OCI-LY3 (cell line): ENCODE measurements around the gene PAX5.
"Not testable (repeated sequence)": the region's sequence is repeated elsewhere in the genome, so short reads cannot be mapped to it uniquely, and the experiment has no call there.

Experiments
- H2AFZ ChIP-seq: fragments of 200-600, 300-600 bp; shearing (Covaris generic); 2 replicates; pipeline ENCODE4 v1.6.0; 2014; ENCODE audit warnings: antibody characterized with exemption, low read depth, low read length
- H3K27ac ChIP-seq: fragments of 200-600, 300-600 bp; sonication (generic); 2 replicates; pipeline ENCODE4 v1.5.1; 2014; ENCODE audit warnings: mild to moderate bottlenecking, low read length, moderate library complexity, mixed read lengths
- H3K27me3 ChIP-seq: fragments of 200-600, 300-600 bp; sonication (generic); 2 replicates; pipeline ENCODE4 v1.6.1; 2014; ENCODE audit warnings: low read depth, low read length, mixed read lengths
- H3K36me3 ChIP-seq: fragments of 200-600, 300-600 bp; sonication (generic); replicated peaks from 2 replicates; pipeline ENCODE3; 2014; ENCODE audit warnings: low read depth, low read length, mixed read lengths
- H3K4me1 ChIP-seq: fragments of 300-600, 200-600 bp; sonication (generic); 2 replicates; pipeline ENCODE4 v1.6.1; 2014; ENCODE audit warnings: low read length, mixed read lengths
- H3K4me2 ChIP-seq: fragments of 200-600, 300-600 bp; sonication (generic); 2 replicates; pipeline ENCODE4 v1.6.1; 2014; ENCODE audit warnings: low read length, mixed read lengths
- H3K4me3 ChIP-seq: fragments of 300-600, 200-600 bp; sonication (generic); 2 replicates; pipeline ENCODE4 v1.5.1; 2014; ENCODE audit warnings: antibody characterized with exemption, mild to moderate bottlenecking, low read length, moderate library complexity
- H3K79me2 ChIP-seq: fragments of 300-600, 200-600 bp; shearing (Covaris generic); 2 replicates; pipeline ENCODE4 v1.6.1; 2014; ENCODE audit warnings: mild to moderate bottlenecking, low read length, mixed read lengths
- H3K9ac ChIP-seq: fragments of 300-600, 200-600 bp; shearing (Covaris generic); 2 replicates; pipeline ENCODE4 v1.6.0; 2014; ENCODE audit warnings: mild to moderate bottlenecking, low read length, moderate library complexity
- H3K9me3 ChIP-seq: fragments of 200-600, 300-600 bp; shearing (Covaris generic); 2 replicates; pipeline ENCODE4 v1.6.1; 2014; ENCODE audit warnings: low read length, mixed read lengths; ENCODE audit not compliant: insufficient read depth
- H4K20me1 ChIP-seq: fragments of 200-600, 300-600 bp; sonication (generic); 2 replicates; pipeline ENCODE4 v1.6.1; 2016; ENCODE audit warnings: low read length, mixed read lengths; ENCODE audit not compliant: insufficient read depth
- EZH2phosphoT487 ChIP-seq: fragments of 200-600 bp; shearing (Covaris generic); IDR thresholded peaks from 2 replicates; pipeline ENCODE4 v1.6.1; 2018; ENCODE audit warnings: antibody characterized with exemption, mixed run types, low read depth
- TF ChIP-seq, protein P1 (sequence below): fragments of 200-600, 300-600 bp; sonication (generic); IDR thresholded peaks from 2 replicates; pipeline ENCODE4 v1.5.1; 2014; ENCODE audit warnings: antibody characterized with exemption, low read length, low read depth

PAX5 gene

DNA sequence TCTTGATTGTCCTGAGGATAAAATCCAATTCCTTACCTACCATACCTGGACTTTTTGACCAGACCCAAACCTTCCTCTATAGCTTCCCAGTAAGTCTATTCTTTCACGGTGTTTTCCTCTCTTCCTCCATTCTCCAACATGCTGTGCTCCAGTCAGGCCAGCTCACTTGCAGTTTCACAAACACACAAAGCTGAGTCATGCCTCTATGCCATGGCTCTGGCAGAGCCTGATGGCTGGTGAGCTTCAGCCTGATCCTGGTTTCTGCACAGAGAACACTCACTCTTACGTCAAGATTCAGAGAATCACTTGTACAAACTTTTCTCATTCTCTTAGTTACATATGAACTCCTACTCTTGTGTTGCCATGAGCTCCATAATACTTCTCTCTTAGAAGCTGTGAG is 27.7 kb upstream of the PAX5 start:
- Histone ChIP-seq H3K36me3 (no peaks in the 10 kb centered on the region), H3K9me3 (no peaks in the 10 kb centered on the region), H3K4me3 (no peak overlapping the region), H2AFZ (no peak overlapping the region), H3K4me2 (no peak overlapping the region), H3K27ac (no peak overlapping the region), H3K9ac (no peak overlapping the region), H3K79me2 (no peaks in the 10 kb centered on the region), H3K4me1 (peaks cover 29% of the 10 kb centered on the region), H3K27me3 (no peaks in the 10 kb centered on the region), H4K20me1 (no peaks in the 10 kb centered on the region)
- TF ChIP-seq, protein P1, sequence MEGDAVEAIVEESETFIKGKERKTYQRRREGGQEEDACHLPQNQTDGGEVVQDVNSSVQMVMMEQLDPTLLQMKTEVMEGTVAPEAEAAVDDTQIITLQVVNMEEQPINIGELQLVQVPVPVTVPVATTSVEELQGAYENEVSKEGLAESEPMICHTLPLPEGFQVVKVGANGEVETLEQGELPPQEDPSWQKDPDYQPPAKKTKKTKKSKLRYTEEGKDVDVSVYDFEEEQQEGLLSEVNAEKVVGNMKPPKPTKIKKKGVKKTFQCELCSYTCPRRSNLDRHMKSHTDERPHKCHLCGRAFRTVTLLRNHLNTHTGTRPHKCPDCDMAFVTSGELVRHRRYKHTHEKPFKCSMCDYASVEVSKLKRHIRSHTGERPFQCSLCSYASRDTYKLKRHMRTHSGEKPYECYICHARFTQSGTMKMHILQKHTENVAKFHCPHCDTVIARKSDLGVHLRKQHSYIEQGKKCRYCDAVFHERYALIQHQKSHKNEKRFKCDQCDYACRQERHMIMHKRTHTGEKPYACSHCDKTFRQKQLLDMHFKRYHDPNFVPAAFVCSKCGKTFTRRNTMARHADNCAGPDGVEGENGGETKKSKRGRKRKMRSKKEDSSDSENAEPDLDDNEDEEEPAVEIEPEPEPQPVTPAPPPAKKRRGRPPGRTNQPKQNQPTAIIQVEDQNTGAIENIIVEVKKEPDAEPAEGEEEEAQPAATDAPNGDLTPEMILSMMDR: no peak

DNA sequence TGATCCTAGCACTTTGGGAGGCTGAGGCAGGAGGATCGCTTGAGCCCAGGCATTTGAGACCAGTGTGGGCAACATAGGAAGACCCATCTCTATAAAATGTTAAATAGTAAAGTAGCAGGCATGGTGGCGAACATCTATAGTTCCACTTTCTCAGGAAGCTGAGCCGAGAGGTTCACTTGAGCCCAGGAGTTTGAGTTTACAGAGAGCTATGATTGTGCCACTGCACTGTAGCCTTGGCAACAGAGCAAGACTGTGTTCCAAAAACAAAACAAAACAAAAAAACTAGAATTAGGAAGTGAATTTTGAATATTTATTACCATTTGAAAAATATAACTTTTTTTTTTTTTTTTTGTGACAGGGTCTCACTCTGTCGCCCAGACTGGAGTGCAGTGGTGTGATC is 26.8 kb upstream of the PAX5 start:
- TF ChIP-seq, protein P1: no peak
- no peak for TF ChIP-seq EZH2phosphoT487
- Histone ChIP-seq H3K27ac (no peak overlapping the region), H2AFZ (no peak overlapping the region), H3K36me3 (no peaks in the 10 kb centered on the region), H3K4me3 (no peak overlapping the region), H3K79me2 (no peaks in the 10 kb centered on the region), H3K27me3 (no peaks in the 10 kb centered on the region), H4K20me1 (no peaks in the 10 kb centered on the region), H3K9me3 (no peaks in the 10 kb centered on the region), H3K4me2 (no peak overlapping the region), H3K4me1 (peaks cover 20% of the 10 kb centered on the region), H3K9ac (no peak overlapping the region)

DNA sequence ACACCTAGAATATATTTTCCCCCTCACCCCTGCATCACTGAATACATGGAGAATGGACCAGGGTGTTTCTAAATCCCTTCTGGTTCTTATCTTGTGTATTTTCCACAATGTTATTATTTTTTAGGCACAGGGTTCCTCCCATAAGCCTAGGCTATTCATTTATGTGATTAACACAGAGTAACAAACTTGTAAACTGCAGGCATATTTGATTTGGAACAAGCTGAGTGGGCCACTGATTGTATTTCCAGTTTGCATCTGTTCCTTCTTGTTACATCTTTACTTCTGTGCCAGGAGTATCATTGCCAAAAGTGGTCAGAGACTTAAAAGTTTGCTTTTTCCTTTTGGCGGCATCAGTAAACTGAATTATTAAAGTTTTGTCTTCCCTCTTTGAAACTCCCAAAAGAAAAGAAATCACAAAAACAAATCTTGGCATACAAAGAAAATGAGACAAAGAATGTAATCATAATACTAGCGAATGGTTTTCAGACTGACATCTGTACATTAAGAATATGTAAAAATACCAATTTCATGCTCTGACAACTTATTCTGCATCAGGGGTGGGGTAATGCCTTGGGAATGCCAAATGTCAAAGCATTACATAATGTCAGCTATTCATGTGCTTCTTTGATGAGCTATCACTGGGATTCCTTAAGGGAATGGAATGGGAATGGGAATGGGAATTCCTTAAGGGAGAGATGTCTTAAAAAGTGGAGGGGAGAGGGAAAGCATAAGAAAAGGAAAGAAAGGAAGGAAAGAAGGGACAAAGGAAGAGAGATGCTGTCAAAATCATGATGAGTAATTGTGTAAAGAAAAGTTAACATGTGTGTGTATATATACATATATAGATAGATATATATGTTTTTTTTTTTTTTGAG is 22.2 kb upstream of the PAX5 start:
- TF ChIP-seq, protein P1: no peak
- TF ChIP-seq EZH2phosphoT487: no peak

DNA sequence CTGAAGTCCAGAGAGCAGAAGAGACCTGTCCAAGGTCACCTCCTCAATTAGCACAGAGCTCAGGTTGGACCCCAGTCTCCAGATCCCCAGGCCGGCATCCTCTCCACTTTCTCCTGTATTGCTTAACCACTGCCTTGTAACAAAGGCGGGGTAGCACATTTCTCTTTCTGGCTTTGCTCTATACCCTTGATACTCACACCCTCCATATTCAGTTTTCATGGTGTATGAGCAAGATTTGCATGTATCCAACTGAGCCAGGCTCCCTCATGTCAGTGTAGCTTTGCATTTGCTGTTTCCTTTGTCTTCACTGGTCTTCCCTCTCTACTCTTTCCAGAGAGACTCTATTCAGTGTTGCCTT is 20.3 kb upstream of the PAX5 start:
- H2AFZ ChIP-seq, H3K27me3 ChIP-seq, H3K4me3 ChIP-seq, H3K4me1 ChIP-seq, H3K9ac ChIP-seq, H3K4me2 ChIP-seq, H3K36me3 ChIP-seq, H3K9me3 ChIP-seq, H3K79me2 ChIP-seq, H4K20me1 ChIP-seq, H3K27ac ChIP-seq: not testable (repeated sequence)

More for the DNA sequence above, 22.2 kb upstream of the PAX5 start:
- no peaks in the 10 kb centered on the region for H4K20me1 ChIP-seq
- no peak overlapping the region for H3K9ac ChIP-seq
- H3K9me3 ChIP-seq: no peaks in the 10 kb centered on the region
- no peak overlapping the region for H2AFZ ChIP-seq
- H3K4me1 ChIP-seq: no peaks in the 10 kb centered on the region
- no peaks in the 10 kb centered on the region for H3K27me3 ChIP-seq
- H3K27ac ChIP-seq: no peak overlapping the region
- no peak overlapping the region for H3K4me2 ChIP-seq
- no peaks in the 10 kb centered on the region for H3K79me2 ChIP-seq
- H3K36me3 ChIP-seq: no peaks in the 10 kb centered on the region
- no peak overlapping the region for H3K4me3 ChIP-seq
